Loucy (cell line): ENCODE measurements around the gene NTHL1.

Source experiments
- EZH2phosphoT487 ChIP-seq: fragments of 200-600 bp; IDR thresholded peaks from 2 replicates; pipeline ENCODE4 v1.6.1; 2018; ENCODE audit warnings: antibody characterized with exemption, mild to moderate bottlenecking, moderate library complexity, borderline replicate concordance
- TF ChIP-seq, protein P1 (sequence below): fragments of 200-600 bp; sonication (generic); conservative IDR thresholded peaks from 2 replicates; pipeline ENCODE4 v1.5.1; 2014; ENCODE audit warnings: mild to moderate bottlenecking, antibody characterized with exemption, low read length

DNA sequence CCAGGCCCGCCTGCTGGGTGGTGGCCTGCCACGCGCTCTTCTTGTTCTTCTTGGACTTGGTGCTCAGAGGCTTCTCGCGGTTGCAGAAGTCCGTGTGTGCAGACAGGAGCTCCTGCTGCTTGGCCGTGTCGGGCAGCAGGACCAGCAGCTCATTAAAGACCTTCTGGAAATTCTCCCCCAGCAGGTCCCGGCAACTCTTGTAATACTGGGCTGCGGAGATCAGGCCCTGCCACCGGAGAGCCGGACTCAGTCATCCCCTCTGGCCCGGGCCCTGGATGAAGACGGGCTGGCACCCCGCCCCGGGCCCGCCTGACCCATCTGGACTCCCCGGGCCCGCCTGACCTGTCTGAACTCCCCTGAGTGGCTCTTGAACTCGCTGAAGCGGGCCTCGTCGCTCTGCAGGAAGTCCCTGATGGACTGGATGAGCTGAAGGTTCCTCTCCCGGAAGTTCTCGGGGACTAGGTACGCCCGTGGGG is 49.2 kb downstream of the NTHL1 start:
- TF ChIP-seq, protein P1, sequence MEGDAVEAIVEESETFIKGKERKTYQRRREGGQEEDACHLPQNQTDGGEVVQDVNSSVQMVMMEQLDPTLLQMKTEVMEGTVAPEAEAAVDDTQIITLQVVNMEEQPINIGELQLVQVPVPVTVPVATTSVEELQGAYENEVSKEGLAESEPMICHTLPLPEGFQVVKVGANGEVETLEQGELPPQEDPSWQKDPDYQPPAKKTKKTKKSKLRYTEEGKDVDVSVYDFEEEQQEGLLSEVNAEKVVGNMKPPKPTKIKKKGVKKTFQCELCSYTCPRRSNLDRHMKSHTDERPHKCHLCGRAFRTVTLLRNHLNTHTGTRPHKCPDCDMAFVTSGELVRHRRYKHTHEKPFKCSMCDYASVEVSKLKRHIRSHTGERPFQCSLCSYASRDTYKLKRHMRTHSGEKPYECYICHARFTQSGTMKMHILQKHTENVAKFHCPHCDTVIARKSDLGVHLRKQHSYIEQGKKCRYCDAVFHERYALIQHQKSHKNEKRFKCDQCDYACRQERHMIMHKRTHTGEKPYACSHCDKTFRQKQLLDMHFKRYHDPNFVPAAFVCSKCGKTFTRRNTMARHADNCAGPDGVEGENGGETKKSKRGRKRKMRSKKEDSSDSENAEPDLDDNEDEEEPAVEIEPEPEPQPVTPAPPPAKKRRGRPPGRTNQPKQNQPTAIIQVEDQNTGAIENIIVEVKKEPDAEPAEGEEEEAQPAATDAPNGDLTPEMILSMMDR: no peak
- no peak for TF ChIP-seq EZH2phosphoT487
